K562 (cell line): Measurements from ENCODE around the gene ZER1. TPM values are rescaled to one million over a fixed set of nuclear protein-coding genes. Genes with fewer than 3 reads are reported as not detected.

Experiments used
- ATF4 ChIP-seq: fragments of 450-650 bp; formaldehyde crosslinking; IDR thresholded peaks from 2 replicates; pipeline ENCODE4 v1.4.0; 2022; ENCODE audit warnings: mild to moderate bottlenecking, moderate library complexity
- BHLHE40 ChIP-seq: IDR thresholded peaks from 2 replicates; pipeline ENCODE4 v1.6.1; 2011; ENCODE audit warnings: low read length, improper control_type of control experiment
- CTBP1 ChIP-seq: fragments of 450-650 bp; IDR thresholded peaks from 2 replicates; pipeline ENCODE4 v1.6.1; 2016; ENCODE audit warnings: borderline replicate concordance
- GTF2A2 ChIP-seq: IDR thresholded peaks from 2 replicates; pipeline ENCODE4 v1.6.1; 2016; ENCODE audit warnings: mild to moderate bottlenecking, missing genetic modification characterization, missing compliant biosample characterization
- HCFC1 ChIP-seq: IDR thresholded peaks from 2 replicates; pipeline ENCODE4 v1.6.1; 2012; ENCODE audit warnings: low read depth, low read length, improper control_type of control experiment
- HOMEZ ChIP-seq: fragments of 250-450 bp; sonication (Bioruptor Pico); IDR thresholded peaks from 2 replicates; pipeline ENCODE4 v1.4.0; 2020; ENCODE audit warnings: mild to moderate bottlenecking, moderate library complexity
- MTA1 ChIP-seq: fragments of 450-650 bp; IDR thresholded peaks from 2 replicates; pipeline ENCODE4 v1.6.1; 2017; ENCODE audit warnings: borderline replicate concordance
- NFATC3 ChIP-seq: fragments of 450-650 bp; IDR thresholded peaks from 2 replicates; pipeline ENCODE4 v1.6.1; 2017; ENCODE audit warnings: mild to moderate bottlenecking
- NFYB ChIP-seq: IDR thresholded peaks from 2 replicates; pipeline ENCODE4 v1.6.1; 2011; ENCODE audit warnings: mild to moderate bottlenecking, moderate library complexity; ENCODE audit not compliant: insufficient read length; ENCODE audit errors: extremely low read depth
- NONO ChIP-seq, 2 experiments: fragments of 200-400 bp in 1 of 2; fragments of 450-650 bp in 1 of 2; formaldehyde crosslinking in 1 of 2; IDR thresholded peaks; 2 replicates each; pipeline ENCODE4 v1.6.1; 2017; ENCODE audit warnings: low read depth in 2 of 2, mild to moderate bottlenecking in 2 of 2, moderate library complexity in 2 of 2, low read length in 1 of 2
- POLR2A ChIP-seq: fragments of 450-650 bp; conservative IDR thresholded peaks from 2 replicates; pipeline ENCODE4 v1.6.1; 2016
- SNIP1 ChIP-seq: fragments of 450-650 bp; IDR thresholded peaks from 2 replicates; pipeline ENCODE4 v1.7.1; 2017; ENCODE audit warnings: low read depth, mild to moderate bottlenecking
- ZNF668 ChIP-seq: fragments of 250-450 bp; sonication (Bioruptor Pico); IDR thresholded peaks from 2 replicates; pipeline ENCODE4 v1.8.0; 2022; ENCODE audit warnings: mild to moderate bottlenecking, inconsistent platforms
- polyA plus RNA-seq, 8 experiments: library from polyadenylated mRNA; depleted of rRNA in 4 of 8; stranded (reverse) in 5 of 8; unstranded in 3 of 8; fragments of >200 nt; fragmentation: Nextera tagmentation in 2 of 8; fragmentation: Illumina TruSeq in 1 of 8; extraction: Ambion mirVana in 2 of 8; extraction: Trizol in 1 of 8; gene quantifications; 2 replicates each; pipeline versions ENCODE4 v1.2.1 to v1.2.3, GENCODE V29; 2011 to 2014; ENCODE audit warnings: inconsistent platforms in 1 of 8, missing spikeins in 1 of 8
- total RNA-seq, 7 experiments: library from RNA; depleted of rRNA in 6 of 7; stranded (reverse); fragments of >200 nt in 6 of 7; fragmentation: Illumina TruSeq in 2 of 7; extraction: Trizol in 2 of 7; gene quantifications; 2 replicates each; pipeline versions ENCODE4 v1.2.1 to v1.2.3, GENCODE V29; 2011 to 2021; ENCODE audit warnings: low replicate concordance in 1 of 7
- TF ChIP-seq, protein P1 (sequence below): fragments of 450-650 bp; IDR thresholded peaks from 2 replicates; pipeline ENCODE4 v1.6.1; 2016; ENCODE audit warnings: mild to moderate bottlenecking
- TF ChIP-seq, protein P2 (sequence below): sonication (generic); formaldehyde crosslinking; IDR thresholded peaks from 2 replicates; pipeline ENCODE4 v1.8.1; 2023; ENCODE audit warnings: mild to moderate bottlenecking, missing genetic modification reagents
- TF ChIP-seq, protein P3 (sequence below): fragments of 450-650 bp; IDR thresholded peaks from 2 replicates; pipeline ENCODE4 v1.6.1; 2016; ENCODE audit warnings: borderline replicate concordance
- TF ChIP-seq, protein P4 (sequence below): fragments of 250-450 bp; sonication (Bioruptor Pico); IDR thresholded peaks from 2 replicates; pipeline ENCODE4 v1.8.0; 2021; ENCODE audit warnings: borderline replicate concordance, mild to moderate bottlenecking, moderate library complexity; ENCODE audit not compliant: poor library complexity, severe bottlenecking

ZER1 gene
- total and polyA plus RNA-seq, 9 of the 15 experiments (the other 6 are each of a cell fraction or from before 2014, with no cell fraction given) = 0.07 to 10.7 (median 6.2) TPM

DNA sequence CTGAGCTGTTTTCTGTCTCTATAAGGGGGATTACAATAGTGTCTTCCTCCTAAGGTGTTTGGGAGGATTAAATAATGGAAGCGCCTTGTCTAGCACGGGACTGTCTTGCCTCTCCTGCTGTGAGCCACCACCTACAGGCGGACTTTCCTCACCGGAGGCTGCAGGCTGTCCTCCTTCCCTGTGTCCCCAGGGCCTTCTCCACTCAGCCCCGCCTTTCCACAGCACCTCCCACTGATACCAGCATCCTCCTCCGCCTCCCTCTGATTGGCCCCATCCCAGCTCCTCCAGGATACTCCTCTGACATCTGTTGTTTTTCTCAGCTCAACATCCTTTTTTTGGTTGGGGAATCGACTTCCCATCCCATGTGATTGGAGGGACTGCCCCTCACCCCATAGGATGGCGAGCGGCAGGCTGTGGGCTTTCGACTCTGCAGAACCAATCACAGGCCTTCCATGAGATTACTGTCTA, 46.9 kb downstream of the ZER1 start (continued):
- TF ChIP-seq GTF2A2 (tag) (0 out of 2 replicates have a peak, but pooled peaks have one; percentile 14), MTA1 (0 out of 2 replicates have a peak, but pooled peaks have one; percentile 3), CTBP1 (peak; percentile 94), ZNF668 (CRISPR knock-in tag) (no peak), ATF4 (CRISPR knock-in tag) (no peak), POLR2A (peak; percentile 14; the same call in 1 of the 2 replicates), HOMEZ (CRISPR knock-in tag) (no peak), SNIP1 (no peak), NFATC3 (no peak), NFYB (peak; percentile 37), HCFC1 (0 out of 2 replicates have a peak, but pooled peaks have one; percentile 9), NONO (IDR thresholded peaks at IDR 0.05; ENCODE audit: low read depth in 2 of 2, low read length in 1 of 2) (no peak), BHLHE40 (peak; percentile 45)
- TF ChIP-seq, protein P1, sequence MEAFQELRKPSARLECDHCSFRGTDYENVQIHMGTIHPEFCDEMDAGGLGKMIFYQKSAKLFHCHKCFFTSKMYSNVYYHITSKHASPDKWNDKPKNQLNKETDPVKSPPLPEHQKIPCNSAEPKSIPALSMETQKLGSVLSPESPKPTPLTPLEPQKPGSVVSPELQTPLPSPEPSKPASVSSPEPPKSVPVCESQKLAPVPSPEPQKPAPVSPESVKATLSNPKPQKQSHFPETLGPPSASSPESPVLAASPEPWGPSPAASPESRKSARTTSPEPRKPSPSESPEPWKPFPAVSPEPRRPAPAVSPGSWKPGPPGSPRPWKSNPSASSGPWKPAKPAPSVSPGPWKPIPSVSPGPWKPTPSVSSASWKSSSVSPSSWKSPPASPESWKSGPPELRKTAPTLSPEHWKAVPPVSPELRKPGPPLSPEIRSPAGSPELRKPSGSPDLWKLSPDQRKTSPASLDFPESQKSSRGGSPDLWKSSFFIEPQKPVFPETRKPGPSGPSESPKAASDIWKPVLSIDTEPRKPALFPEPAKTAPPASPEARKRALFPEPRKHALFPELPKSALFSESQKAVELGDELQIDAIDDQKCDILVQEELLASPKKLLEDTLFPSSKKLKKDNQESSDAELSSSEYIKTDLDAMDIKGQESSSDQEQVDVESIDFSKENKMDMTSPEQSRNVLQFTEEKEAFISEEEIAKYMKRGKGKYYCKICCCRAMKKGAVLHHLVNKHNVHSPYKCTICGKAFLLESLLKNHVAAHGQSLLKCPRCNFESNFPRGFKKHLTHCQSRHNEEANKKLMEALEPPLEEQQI = no peak
- TF ChIP-seq, protein P2, sequence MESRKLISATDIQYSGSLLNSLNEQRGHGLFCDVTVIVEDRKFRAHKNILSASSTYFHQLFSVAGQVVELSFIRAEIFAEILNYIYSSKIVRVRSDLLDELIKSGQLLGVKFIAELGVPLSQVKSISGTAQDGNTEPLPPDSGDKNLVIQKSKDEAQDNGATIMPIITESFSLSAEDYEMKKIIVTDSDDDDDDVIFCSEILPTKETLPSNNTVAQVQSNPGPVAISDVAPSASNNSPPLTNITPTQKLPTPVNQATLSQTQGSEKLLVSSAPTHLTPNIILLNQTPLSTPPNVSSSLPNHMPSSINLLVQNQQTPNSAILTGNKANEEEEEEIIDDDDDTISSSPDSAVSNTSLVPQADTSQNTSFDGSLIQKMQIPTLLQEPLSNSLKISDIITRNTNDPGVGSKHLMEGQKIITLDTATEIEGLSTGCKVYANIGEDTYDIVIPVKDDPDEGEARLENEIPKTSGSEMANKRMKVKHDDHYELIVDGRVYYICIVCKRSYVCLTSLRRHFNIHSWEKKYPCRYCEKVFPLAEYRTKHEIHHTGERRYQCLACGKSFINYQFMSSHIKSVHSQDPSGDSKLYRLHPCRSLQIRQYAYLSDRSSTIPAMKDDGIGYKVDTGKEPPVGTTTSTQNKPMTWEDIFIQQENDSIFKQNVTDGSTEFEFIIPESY (CRISPR knock-in tag) = no peak
- TF ChIP-seq, protein P3, sequence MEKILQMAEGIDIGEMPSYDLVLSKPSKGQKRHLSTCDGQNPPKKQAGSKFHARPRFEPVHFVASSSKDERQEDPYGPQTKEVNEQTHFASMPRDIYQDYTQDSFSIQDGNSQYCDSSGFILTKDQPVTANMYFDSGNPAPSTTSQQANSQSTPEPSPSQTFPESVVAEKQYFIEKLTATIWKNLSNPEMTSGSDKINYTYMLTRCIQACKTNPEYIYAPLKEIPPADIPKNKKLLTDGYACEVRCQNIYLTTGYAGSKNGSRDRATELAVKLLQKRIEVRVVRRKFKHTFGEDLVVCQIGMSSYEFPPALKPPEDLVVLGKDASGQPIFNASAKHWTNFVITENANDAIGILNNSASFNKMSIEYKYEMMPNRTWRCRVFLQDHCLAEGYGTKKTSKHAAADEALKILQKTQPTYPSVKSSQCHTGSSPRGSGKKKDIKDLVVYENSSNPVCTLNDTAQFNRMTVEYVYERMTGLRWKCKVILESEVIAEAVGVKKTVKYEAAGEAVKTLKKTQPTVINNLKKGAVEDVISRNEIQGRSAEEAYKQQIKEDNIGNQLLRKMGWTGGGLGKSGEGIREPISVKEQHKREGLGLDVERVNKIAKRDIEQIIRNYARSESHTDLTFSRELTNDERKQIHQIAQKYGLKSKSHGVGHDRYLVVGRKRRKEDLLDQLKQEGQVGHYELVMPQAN = no peak
- TF ChIP-seq, protein P4, sequence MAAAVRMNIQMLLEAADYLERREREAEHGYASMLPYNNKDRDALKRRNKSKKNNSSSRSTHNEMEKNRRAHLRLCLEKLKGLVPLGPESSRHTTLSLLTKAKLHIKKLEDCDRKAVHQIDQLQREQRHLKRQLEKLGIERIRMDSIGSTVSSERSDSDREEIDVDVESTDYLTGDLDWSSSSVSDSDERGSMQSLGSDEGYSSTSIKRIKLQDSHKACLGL = no peak
